Measurements from ENCODE around the gene GALC.

The GALC gene

GRCh38 chr14:87888136-87888999, 104.6 kb downstream of the GALC start:
- no peak for DNase-seq (ENCODE audit: low read depth in 3 of 3, low spot score in 1 of 3)

GRCh38 chr14:87883750-87884149, 109.2 kb downstream of the GALC start:
- DNase-seq (ENCODE audit: low read depth in 3 of 3, low spot score in 1 of 3): no peak

Data from stimulated activated CD4-positive, alpha-beta T cell treated with anti-CD3 and anti-CD28 coated beads, TNF-alpha, amount 100 ng/mL, for 1 hour (primary cell).